HG03097 (cell line): ENCODE measurements around the gene ADSS2.
"Not testable (repeated sequence)": the region's sequence is repeated elsewhere in the genome, so short reads cannot be mapped to it uniquely, and the experiment has no call there.

Experiments
- ATAC-seq: cut with Tn5 transposase; IDR thresholded peaks from one replicate; pipeline ENCODE4 v1.9.1; 2021; ENCODE audit not compliant: unreplicated experiment, low FRiP score

ADSS2 gene

GRCh38 chr1:244369256-244370057 lies 82.3 kb downstream of the ADSS2 start:
- ATAC-seq = no peak

GRCh38 chr1:244368279-244368678 lies 83.4 kb downstream of the ADSS2 start:
- no peak for ATAC-seq

GRCh38 chr1:244367399-244368114 lies 84.2 kb downstream of the ADSS2 start:
- no peak for ATAC-seq

GRCh38 chr1:244365809-244366208 lies 85.9 kb downstream of the ADSS2 start:
- no peak for ATAC-seq

- not testable (repeated sequence) for ATAC-seq
Observed at GRCh38 chr1:244365262-244365661, 86.4 kb downstream of the ADSS2 start.

GRCh38 chr1:244362476-244362875 lies 89.2 kb downstream of the ADSS2 start:
- no peak for ATAC-seq

GRCh38 chr1:244361764-244362473 lies 89.8 kb downstream of the ADSS2 start:
- no peak for ATAC-seq
